ENCODE measurements around the gene RNU5B-1.

The RNU5B-1 gene

GRCh38 chr15:65327651-65328393, 23.3 kb downstream of the RNU5B-1 start:
- Histone ChIP-seq H2AFZ (ENCODE audit: low read depth, low read length) (no peak overlapping the region), H3K18ac (ENCODE audit: low read depth in 1 of 2, low read length in 2 of 2) (no peak overlapping the region), H2BK120ac (ENCODE audit: low read depth, low read length) (no peak overlapping the region), H3K4me3 (ENCODE audit: insufficient read depth in 1 of 2, low read depth in 1 of 2, low read length in 2 of 2) (no peak overlapping the region), H3K36me3 (ENCODE audit: control insufficient read depth in 1 of 2, insufficient read depth in 2 of 2, low read depth in 1 of 2, low read length in 2 of 2) (peaks cover 0 to 7% of the 10 kb centered on the region in 2 experiments), H3K23ac (ENCODE audit: low read length in 2 of 2) (no peak overlapping the region), H4K8ac (ENCODE audit: low read length) (no peak overlapping the region), H3K4ac (ENCODE audit: low read depth in 1 of 2, low read length in 2 of 2) (no peak overlapping the region), H3K4me2 (ENCODE audit: low read length, poor library complexity, severe bottlenecking) (no peak overlapping the region), H3K9ac (ENCODE audit: low read length) (no peak overlapping the region), H3K9me3 (ENCODE audit: control insufficient read depth, low read length) (no peaks in the 10 kb centered on the region), H3K27ac (ENCODE audit: low read length, poor library complexity, severe bottlenecking) (no peak overlapping the region), H2BK15ac (ENCODE audit: low read depth, poor library complexity, severe bottlenecking) (no peak overlapping the region), H3K79me1 (replicated peaks; ENCODE audit: low read length, poor library complexity, severe bottlenecking) (no peaks in the 10 kb centered on the region), H4K91ac (ENCODE audit: low read length) (no peak overlapping the region), H2BK12ac (ENCODE audit: low read length in 2 of 2) (no peak overlapping the region), H2BK5ac (ENCODE audit: low read depth, low read length, poor library complexity, severe bottlenecking) (no peak overlapping the region), H3K14ac (ENCODE audit: low read length in 2 of 2) (no peak overlapping the region), H3K27me3 (ENCODE audit: control insufficient read depth in 1 of 2, insufficient read depth in 1 of 2, low read length in 2 of 2) (peaks cover 9 to 44% of the 10 kb centered on the region in 2 experiments), H3K4me1 (ENCODE audit: control insufficient read depth, insufficient read depth, low read depth, low read length) (peaks cover 6% of the 10 kb centered on the region), H2AK5ac (ENCODE audit: low read length, severe bottlenecking) (no peak overlapping the region)
- DNase-seq: no peak
- WGBS: 89% methylated on average over 12 of the region's 12 CpGs

GRCh38 chr15:65328506-65329287, 24.2 kb downstream of the RNU5B-1 start:
- Histone ChIP-seq H2BK12ac (ENCODE audit: low read length in 2 of 2) (no peak overlapping the region), H3K14ac (ENCODE audit: low read length in 2 of 2) (no peak overlapping the region), H3K4me3 (ENCODE audit: insufficient read depth in 1 of 2, low read depth in 1 of 2, low read length in 2 of 2) (no peak overlapping the region), H2AFZ (ENCODE audit: low read depth, low read length) (no peak overlapping the region), H3K79me1 (replicated peaks; ENCODE audit: low read length, poor library complexity, severe bottlenecking) (no peaks in the 10 kb centered on the region), H3K4me2 (ENCODE audit: low read length, poor library complexity, severe bottlenecking) (no peak overlapping the region), H3K4ac (ENCODE audit: low read depth in 1 of 2, low read length in 2 of 2) (no peak overlapping the region), H3K9me3 (ENCODE audit: control insufficient read depth, low read length) (no peaks in the 10 kb centered on the region), H4K8ac (ENCODE audit: low read length) (no peak overlapping the region), H3K9ac (ENCODE audit: low read length) (no peak overlapping the region), H4K91ac (ENCODE audit: low read length) (no peak overlapping the region), H3K27me3 (ENCODE audit: control insufficient read depth in 1 of 2, insufficient read depth in 1 of 2, low read length in 2 of 2) (peaks cover 9 to 51% of the 10 kb centered on the region in 2 experiments), H3K27ac (ENCODE audit: low read length, poor library complexity, severe bottlenecking) (no peak overlapping the region), H2AK5ac (ENCODE audit: low read length, severe bottlenecking) (no peak overlapping the region), H3K18ac (ENCODE audit: low read depth in 1 of 2, low read length in 2 of 2) (no peak overlapping the region), H3K36me3 (ENCODE audit: control insufficient read depth in 1 of 2, insufficient read depth in 2 of 2, low read depth in 1 of 2, low read length in 2 of 2) (peaks cover 0 to 7% of the 10 kb centered on the region in 2 experiments), H2BK5ac (ENCODE audit: low read depth, low read length, poor library complexity, severe bottlenecking) (no peak overlapping the region), H2BK15ac (ENCODE audit: low read depth, poor library complexity, severe bottlenecking) (no peak overlapping the region), H2BK120ac (ENCODE audit: low read depth, low read length) (no peak overlapping the region), H3K23ac (ENCODE audit: low read length in 2 of 2) (no peak overlapping the region), H3K4me1 (ENCODE audit: control insufficient read depth, insufficient read depth, low read depth, low read length) (peaks cover 6% of the 10 kb centered on the region)
- DNase-seq: no peak
- 91% methylated on average over 21 of the region's 21 CpGs for WGBS

- Histone ChIP-seq H3K18ac (ENCODE audit: low read depth in 1 of 2, low read length in 2 of 2) (no peak overlapping the region), H3K23ac (ENCODE audit: low read length in 2 of 2) (no peak overlapping the region), H2BK120ac (ENCODE audit: low read depth, low read length) (no peak overlapping the region), H3K4ac (ENCODE audit: low read depth in 1 of 2, low read length in 2 of 2) (no peak overlapping the region), H3K4me2 (ENCODE audit: low read length, poor library complexity, severe bottlenecking) (no peak overlapping the region), H3K9me3 (ENCODE audit: control insufficient read depth, low read length) (no peaks in the 10 kb centered on the region), H2AFZ (ENCODE audit: low read depth, low read length) (no peak overlapping the region), H2BK12ac (ENCODE audit: low read length in 2 of 2) (no peak overlapping the region), H3K14ac (ENCODE audit: low read length in 2 of 2) (no peak overlapping the region), H2BK5ac (ENCODE audit: low read depth, low read length, poor library complexity, severe bottlenecking) (no peak overlapping the region), H3K36me3 (ENCODE audit: control insufficient read depth in 1 of 2, insufficient read depth in 2 of 2, low read depth in 1 of 2, low read length in 2 of 2) (peaks cover 0 to 7% of the 10 kb centered on the region in 2 experiments), H3K27me3 (ENCODE audit: control insufficient read depth in 1 of 2, insufficient read depth in 1 of 2, low read length in 2 of 2) (peaks cover 9 to 52% of the 10 kb centered on the region in 2 experiments), H4K91ac (ENCODE audit: low read length) (no peak overlapping the region), H2AK5ac (ENCODE audit: low read length, severe bottlenecking) (no peak overlapping the region), H2BK15ac (ENCODE audit: low read depth, poor library complexity, severe bottlenecking) (no peak overlapping the region), H4K8ac (ENCODE audit: low read length) (no peak overlapping the region), H3K79me1 (replicated peaks; ENCODE audit: low read length, poor library complexity, severe bottlenecking) (no peaks in the 10 kb centered on the region), H3K4me3 (ENCODE audit: insufficient read depth in 1 of 2, low read depth in 1 of 2, low read length in 2 of 2) (no peak overlapping the region), H3K27ac (ENCODE audit: low read length, poor library complexity, severe bottlenecking) (no peak overlapping the region), H3K4me1 (ENCODE audit: control insufficient read depth, insufficient read depth, low read depth, low read length) (peaks cover 8% of the 10 kb centered on the region), H3K9ac (ENCODE audit: low read length) (no peak overlapping the region)
- DNase-seq: no peak
- 93% methylated on average over 20 of the region's 21 CpGs for WGBS
Measured at GRCh38 chr15:65329288-65329983, 25.0 kb downstream of the RNU5B-1 start.

Data from mesenchymal stem cell (in vitro differentiated cells and primary cell).